CD4-positive, alpha-beta T cell treated with Interleukin-10 for 1 hour (primary cell): ENCODE measurements around the gene VOPP1.
"Not testable (repeated sequence)": the region's sequence is repeated elsewhere in the genome, so short reads cannot be mapped to it uniquely, and the experiment has no call there.

Experiments used
- DNase-seq: peaks from one replicate; pipeline ENCODE4 v3.0.0-alpha.2; 2020

The VOPP1 gene, protein sequence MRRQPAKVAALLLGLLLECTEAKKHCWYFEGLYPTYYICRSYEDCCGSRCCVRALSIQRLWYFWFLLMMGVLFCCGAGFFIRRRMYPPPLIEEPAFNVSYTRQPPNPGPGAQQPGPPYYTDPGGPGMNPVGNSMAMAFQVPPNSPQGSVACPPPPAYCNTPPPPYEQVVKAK

DNA sequence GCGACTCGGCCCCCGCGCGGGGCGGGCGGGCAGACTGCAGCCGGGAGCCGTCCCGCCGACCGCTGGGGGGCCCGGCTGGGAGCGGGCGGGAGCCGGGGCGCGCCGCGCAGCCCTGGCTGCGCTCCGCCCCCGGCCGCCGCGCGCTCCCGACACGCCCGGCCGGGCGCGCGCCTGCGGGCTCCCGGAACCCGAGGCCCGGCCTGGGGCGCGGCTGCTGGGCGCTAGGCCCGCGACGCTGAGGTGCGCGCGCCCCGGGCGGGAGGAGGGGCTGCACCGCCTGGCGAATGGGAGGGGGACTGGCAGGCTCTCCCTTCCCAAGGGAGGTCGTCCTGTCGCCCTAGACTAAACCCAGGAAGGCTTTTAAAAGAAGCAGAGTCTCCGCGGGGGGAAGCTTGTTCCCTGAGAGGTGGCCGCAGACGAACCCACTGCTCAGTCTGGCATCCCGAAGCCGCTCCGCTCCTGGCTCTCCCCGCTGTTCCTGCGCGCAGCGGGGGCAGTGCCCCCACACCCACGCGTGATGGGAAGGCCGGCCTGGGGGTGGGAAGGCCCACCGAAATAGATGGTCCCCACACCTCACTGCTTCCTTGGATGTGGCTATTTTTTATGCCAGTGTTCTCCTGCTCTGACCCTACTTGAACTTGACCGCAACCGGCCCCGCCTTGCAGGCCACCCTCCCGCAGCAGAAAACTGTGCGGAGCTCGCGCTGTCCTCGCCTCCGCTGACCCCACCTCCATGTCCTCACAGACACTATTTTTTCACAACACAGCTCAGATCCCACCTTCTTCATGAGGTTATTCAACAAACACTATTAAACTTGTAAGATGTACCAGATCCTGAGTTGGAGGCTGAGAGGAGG is at the start of gene VOPP1:
Gene VOPP1, minus strand, starts transcription at position 125 of the 856 bp plus-strand sequence. CDS start 178 bp downstream, outside the sequence.
- DNase-seq: peak; percentile 69

DNA sequence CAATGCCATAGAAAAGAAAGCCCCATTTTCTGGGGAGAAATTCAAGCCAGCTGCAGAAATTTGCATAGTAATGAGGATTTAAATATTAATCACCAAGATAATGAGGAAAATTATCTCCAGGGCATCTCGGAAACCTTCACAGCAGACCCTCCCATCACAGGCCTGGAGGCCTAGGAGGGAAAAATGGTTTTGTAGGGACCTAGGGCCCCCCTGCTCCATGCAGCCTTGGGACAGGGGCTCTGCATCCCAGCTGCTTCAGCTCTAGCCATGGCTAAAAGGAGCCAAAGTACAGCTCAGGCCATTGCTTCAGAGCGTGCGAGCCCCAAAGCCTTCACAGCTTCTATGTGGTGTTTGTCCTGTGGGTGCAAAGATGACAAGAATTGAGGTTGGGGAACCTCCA is 46.6 kb upstream of the VOPP1 start:
- no peak for DNase-seq

GRCh38 chr7:55614365-55615064 is 42.2 kb upstream of the VOPP1 start:
- DNase-seq: not testable (repeated sequence)

DNA sequence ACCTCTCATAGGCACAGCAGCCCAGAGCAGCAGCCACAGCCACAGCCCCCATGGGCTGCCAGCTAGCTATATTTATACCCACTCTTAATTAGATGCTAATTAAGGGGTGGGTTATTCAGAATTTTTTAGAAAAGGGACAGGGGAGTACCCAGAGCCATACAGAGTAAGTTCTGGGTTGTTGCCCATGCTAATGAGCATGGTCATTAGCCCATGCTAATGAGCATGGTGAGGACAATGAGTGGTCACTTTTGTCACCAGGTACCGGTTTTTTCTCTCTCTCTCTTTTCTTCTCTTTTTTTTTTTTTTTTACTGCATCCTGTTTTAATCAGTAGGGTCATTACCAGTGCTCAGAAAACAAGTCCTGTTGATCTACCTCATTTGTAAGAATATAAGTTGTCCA is 37.4 kb upstream of the VOPP1 start:
- DNase-seq: not testable (repeated sequence)

GRCh38 chr7:55605661-55606060 is 33.4 kb upstream of the VOPP1 start:
- DNase-seq: not testable (repeated sequence)

- peak; percentile 42 for DNase-seq
Observed at GRCh38 chr7:55597944-55598499, 25.7 kb upstream of the VOPP1 start.

DNA sequence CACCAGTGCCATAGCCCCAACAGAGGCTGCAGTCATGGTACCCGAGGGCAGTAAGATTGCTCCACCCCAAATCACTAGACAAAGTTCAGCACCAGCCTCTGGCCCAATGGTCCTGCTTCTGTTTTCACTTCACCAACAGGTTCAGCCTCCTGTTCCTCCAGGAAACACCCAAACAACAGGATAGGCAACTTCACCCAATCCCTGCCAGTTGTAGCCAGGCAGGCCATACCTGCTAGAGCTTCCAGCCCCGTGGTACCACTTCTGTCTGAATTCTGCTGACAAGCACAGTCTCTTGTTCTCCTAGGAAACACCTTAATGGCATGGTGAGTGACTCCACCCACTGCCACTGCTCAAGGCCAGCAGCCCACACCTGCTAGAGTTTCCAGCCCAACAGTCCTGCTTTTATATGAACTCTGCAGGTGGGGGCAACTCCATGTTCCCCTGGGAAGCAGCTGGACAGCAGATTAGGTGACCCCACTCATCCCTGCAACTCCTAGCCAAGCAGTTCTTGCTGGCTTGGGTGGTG is 25.0 kb upstream of the VOPP1 start:
- DNase-seq: not testable (repeated sequence)

- no peak for DNase-seq
Observed at GRCh38 chr7:55595511-55595910, 23.2 kb upstream of the VOPP1 start.

DNA sequence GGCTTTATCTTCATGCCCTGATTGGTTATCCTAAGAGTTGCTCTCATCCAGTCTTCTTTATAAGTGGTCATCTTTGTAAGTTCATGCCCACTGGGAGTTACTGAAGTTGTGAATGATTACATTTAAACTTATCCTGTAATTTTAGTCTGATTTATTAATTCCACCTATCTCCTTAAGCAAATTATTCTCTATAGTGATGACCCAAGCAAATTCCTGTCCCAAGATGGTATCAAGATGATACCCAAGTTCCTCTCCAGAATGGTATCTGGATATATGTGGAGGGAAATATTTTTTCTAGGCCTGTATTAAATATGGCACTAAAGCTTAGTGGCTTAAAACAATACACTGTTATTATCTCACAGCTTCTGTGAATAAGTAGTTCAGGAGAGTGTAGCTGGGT is 22.6 kb upstream of the VOPP1 start:
- DNase-seq: no peak

GRCh38 chr7:55594414-55594813 is 22.1 kb upstream of the VOPP1 start:
- no peak for DNase-seq

GRCh38 chr7:55593515-55594318 is 21.4 kb upstream of the VOPP1 start:
- peak; percentile 67 for DNase-seq

DNA sequence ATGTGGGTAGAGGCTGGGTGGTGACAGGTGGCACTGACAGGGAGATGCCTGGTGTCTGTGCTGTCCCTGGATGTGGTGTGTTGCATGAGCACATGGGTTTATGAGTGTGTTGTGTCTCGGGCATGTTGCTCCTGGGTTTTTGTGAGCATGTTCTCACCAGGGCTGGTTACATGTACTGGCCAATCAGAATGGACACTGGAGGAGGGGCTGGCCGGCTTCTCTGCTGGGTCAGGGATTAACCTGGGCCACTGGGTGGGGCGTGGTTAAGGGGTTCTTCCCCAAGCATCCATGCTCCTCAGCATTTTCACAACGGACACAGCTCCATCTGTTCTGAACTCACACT is 20.8 kb upstream of the VOPP1 start:
- no peak for DNase-seq

DNA sequence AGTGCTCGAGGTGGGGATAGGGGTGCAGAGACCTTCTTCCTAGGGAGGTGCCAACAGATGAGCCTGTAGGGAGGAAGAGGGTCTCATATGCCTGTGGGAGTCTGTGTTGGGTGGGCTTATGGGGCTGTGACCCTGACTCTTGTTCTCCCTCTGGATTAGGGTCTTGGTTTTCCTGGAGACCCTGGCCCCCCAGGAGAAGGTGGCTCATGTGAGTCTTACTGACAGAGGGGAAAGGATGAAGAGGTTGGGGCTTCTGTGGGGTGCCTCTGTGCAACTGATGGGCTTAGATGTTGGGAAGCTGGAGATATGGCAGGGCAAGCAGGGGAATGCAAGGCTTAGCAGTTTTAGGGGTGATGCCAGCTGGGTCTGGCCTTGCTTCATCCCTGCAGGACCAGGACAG is 20.2 kb upstream of the VOPP1 start:
- no peak for DNase-seq

DNA sequence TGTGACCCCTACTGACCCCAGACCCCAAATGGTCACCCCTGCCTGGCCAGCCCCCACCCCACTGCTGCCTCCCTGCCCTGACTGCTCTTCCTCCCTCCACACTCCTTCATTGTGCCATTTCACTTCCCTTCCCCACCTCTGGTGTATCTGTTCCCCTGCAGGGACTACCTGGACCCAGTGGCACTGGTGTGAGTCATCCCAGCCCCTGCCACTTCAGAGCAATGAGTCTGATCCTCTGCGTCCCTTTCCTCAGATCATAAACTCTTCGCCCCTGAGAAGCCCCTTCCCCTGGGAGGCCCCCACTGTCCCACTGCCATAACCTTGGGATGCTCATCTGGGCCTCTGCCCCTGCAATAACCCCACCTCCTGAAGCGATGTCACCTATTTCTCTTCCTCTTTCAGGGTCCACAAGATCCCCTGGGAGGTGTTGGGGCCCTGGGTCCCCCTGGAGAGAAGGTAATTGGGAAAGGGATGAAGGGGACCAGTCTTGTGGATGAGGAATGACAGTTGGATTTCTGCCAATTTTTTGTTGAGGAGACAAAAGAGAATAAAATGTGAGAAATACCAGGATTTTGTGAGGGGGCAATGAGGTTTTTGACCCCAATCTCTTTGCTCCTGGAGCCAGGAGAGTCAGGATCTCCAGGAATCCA is 19.1 kb upstream of the VOPP1 start:
- DNase-seq: no peak

DNA sequence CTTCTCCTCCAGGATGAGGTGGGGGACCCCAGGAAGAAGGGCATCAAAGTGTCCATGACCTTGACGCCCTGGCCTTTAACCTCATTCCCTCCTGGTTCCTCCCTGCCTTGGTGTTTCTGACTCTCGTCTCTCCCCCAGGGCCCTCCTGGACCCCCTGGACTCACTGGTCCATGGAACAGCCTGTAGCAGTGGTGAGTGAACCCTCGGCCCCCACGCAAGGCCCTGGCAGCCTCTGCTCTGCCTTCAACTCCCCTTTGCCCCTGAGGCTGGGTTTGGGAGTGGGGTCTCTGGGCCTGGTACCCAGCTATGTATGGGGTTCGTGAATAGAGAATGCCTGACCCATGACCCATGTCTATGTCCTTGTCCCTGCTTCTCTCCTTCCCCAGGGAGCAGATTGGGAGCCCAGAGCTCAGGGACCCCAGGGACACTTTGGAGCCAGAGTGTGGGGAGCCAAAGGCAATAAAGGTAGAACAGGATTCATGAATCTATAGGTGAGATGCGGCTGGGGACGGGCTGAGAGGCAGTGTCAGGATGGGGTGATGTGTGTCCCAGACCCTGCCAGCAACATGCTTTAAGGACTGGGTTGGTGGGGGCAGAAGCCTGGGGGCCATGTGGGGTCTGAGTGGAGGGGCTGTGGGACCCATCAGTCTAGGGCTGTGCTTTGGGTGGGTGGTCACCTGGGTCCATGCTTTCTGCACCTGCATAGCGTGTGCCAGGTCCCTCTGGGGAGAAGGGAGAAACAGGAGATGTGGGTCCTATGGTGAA is 18.4 kb upstream of the VOPP1 start:
- no peak for DNase-seq

DNA sequence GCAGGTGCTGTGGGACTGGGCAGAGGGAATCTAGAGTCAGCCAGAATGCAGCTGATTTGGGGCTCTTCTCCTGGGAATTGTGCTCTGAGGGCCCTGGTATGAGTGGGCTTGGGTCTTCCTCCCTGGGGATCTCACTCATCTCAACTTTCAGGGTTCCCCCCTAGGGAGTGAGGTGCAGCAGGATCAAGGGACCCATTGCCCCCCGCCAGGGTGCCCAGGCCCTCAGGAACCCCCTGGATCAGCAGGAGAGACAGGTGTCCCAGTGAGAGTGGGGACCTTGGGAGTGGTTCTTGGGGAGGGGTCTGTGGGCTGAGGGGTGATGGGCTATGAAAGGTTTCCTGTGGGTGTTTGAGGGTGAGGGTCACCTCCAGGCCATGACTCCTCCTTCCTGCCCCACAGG is 17.6 kb upstream of the VOPP1 start:
- no peak for DNase-seq

DNA sequence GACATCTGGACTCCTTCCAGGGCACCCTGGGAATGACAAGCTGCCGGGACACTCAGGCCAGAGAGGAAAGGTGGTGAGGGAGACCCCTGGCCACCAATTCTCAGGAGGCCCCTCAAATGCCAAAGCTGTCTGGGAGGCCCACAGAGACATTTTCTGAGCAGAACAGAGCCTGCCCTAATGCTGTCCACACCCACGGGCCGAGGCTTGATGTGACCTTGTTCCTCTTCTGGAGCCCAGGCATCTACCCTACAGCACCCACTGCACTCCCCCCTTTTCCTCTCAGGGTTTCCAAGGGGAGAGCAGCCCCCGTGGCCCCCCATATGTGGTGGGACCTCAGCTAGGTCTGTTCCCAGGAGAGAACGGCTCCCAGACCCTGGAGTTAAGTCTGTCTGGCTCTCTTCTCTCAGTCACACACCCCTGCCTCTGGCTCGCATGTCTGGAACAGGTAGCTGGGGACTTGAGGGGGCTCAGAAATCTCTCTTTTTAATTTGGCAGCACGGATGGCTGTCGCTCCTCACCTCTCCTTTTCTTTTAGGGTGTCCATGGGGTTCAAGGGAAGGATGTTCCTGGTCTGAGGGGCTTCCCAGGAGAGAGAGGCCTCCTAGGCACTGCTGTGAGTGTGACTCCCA is 16.8 kb upstream of the VOPP1 start:
- DNase-seq: no peak

DNA sequence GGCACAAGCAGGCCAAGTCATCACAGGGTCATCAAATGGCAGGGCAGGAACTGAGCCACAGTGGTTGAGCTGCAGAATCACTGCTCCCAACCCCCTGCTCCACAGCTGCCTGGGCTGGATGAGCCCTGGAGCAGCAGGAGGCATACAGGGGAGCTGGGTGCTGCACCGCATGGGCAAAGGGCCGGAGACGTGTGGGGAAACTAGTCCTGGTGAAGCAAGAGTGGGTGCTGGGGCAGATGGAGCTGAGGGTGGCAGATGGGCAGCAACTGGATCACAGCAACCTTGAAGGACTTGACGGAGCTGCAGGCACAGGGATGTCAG is 16.0 kb upstream of the VOPP1 start:
- no peak for DNase-seq

- DNase-seq: no peak
Observed at GRCh38 chr7:55587687-55588378, 15.5 kb upstream of the VOPP1 start.

DNA sequence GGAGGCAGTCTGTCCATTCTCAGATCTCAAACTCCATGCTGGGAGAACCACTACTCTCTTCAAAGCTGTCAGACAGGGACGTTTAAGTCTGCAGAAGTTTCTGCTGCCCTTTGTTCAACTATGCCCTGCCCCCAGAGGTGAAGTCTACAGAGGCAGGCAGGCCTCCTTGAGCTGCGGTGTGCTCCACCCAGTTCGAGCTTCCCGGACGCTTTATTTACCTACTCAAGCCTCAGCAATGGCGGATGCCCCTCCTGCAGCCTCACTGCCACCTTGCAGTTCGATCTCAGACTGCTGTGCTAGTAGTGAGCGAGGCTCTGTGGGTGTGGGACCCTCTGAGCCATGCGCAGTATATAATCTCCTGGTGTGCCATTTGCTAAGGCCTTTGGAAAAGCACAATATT is 10.4 kb upstream of the VOPP1 start:
- peak; percentile 30 for DNase-seq
